GM12874 (cell line): ENCODE data around the gene KLF7.

Experiments used
- CTCF ChIP-seq: IDR thresholded peaks from 2 replicates; pipeline ENCODE4 v1.5.1; 2011; ENCODE audit warnings: low read depth, mild to moderate bottlenecking, control low read depth, low read length, moderate library complexity; ENCODE audit not compliant: insufficient read depth

The KLF7 gene

DNA sequence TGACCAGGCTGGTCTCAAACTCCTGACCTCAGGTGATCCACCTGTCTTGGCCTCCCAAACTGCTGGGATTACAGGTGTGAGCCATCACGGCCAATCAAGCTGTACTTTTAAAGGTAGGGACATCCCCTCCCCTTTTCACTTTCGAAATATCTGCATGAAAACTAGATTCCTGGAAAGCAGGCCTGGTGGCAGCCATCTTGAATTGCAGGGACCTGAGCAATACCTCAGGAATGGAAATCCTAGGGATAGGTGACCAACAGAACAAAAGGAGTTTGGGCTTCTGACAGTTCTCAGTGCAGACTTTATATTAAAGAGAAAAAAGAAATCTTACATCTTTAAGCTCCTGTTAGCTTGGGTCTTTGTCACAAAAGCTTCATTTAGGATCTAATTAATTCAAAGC is 62.6 kb downstream of the KLF7 start:
- no peak for TF ChIP-seq CTCF

DNA sequence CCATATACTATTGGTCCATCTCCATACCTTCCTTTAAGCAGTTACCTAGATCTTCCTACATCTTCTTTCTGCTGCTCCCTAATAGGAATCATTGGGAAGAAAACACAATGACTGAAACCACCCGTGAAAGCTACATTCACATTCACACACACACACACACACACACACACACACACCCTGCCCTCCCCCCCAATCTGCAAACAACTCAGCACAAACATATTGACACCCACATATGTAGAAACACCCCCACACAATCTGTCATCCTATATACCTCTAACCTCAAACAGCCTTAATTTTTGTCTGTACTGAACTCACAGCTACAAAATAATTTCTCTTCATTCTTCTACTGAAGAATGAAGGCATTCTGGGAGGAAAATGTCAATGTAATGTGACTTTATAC is 63.8 kb downstream of the KLF7 start:
- no peak for TF ChIP-seq CTCF

DNA sequence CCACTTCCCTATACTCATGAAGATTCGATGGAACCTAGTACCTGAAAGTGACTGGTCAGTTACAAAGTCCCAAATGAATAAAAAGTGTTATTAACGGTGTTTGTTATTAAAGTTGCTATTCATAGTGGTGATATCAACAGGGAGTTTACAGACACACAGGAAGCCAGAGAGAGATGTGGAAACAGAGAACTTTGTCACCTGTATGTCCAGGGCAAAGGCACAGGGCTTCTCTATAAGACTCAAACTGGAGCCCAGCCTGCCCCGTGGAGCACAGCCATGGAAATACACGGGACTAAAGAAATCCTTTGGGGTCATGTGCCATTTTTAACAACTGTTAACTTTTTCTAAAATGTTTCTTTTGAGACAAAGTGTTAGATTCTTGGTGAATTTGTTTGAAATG is 68.5 kb downstream of the KLF7 start:
- TF ChIP-seq CTCF, result no peak

GRCh38 chr2:207095963-207096362 is 69.8 kb downstream of the KLF7 start:
- TF ChIP-seq CTCF, result no peak

DNA sequence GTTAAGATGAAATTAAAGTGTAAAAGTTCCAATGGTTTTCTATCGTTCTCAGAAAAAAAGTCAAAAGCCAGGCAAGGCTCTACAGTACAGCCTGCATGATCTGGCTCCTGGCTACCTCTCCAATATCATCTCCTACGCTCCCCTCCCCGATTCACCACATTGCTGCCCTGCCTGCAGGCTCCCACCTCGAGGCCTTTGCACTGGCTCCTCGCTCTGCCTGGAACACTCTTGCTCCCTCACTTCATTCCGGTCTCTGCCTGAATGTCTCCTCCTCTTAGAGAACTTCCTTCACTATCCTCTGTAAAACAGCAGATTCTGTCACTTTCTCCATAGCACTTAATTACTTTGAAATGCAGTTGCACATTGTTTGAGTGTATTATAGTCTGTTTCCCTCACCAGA is 72.5 kb downstream of the KLF7 start:
- TF ChIP-seq CTCF, result no peak

- TF ChIP-seq CTCF, result no peak
Observed at GRCh38 chr2:207092818-207093217, 72.9 kb downstream of the KLF7 start.

GRCh38 chr2:207091928-207092327 is 73.8 kb downstream of the KLF7 start:
- no peak for TF ChIP-seq CTCF

DNA sequence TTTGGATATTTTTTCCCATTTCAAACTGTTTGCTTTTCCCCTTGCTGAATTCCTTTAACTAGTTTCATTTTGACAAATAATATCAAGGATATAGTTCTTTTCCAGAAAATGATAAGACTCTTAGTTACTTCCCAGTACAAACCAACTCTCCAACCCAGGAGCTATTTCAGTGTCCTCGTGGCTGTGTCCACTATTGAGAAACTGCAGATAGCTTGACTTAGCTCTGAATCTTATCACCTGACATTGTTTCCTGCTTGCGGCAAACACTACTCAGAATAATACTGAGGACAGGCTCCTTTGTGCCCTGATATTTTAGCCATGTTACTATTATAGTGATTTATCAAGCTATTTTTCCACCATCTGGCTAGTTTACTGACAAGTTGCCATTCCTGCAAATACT is 74.6 kb downstream of the KLF7 start:
- no peak for TF ChIP-seq CTCF
